HepG2 (cell line): ENCODE results near the gene FCHSD1. TPM values are rescaled to one million over a fixed set of nuclear protein-coding genes. Genes with fewer than 3 reads are reported as not detected.

ENCODE experiments used
- ETV6 ChIP-seq: sonication (generic); formaldehyde crosslinking; conservative IDR thresholded peaks from 2 replicates; pipeline ENCODE4 v1.4.0; 2020; ENCODE audit warnings: missing genetic modification reagents
- KLF12 ChIP-seq: sonication (generic); formaldehyde crosslinking; IDR thresholded peaks from 2 replicates; pipeline ENCODE4 v1.4.0; 2020; ENCODE audit warnings: missing genetic modification reagents, borderline replicate concordance
- KMT2A ChIP-seq: sonication (generic); formaldehyde crosslinking; IDR thresholded peaks from 2 replicates; pipeline ENCODE4 v1.4.0; 2020; ENCODE audit warnings: missing genetic modification reagents
- MXI1 ChIP-seq: IDR thresholded peaks from 3 replicates; pipeline ENCODE4 v1.6.1; 2012; ENCODE audit warnings: low read depth, low read length, inconsistent platforms, borderline replicate concordance
- SALL2 ChIP-seq: sonication (generic); formaldehyde crosslinking; IDR thresholded peaks from 2 replicates; pipeline ENCODE4 v1.8.1; 2023; ENCODE audit warnings: mild to moderate bottlenecking, missing genetic modification reagents, inconsistent platforms
- SOX13 ChIP-seq, 3 experiments: fragments of 450-650 bp in 1 of 3; sonication (generic) in 1 of 3; formaldehyde crosslinking in 1 of 3; IDR thresholded peaks in 2 of 3; conservative IDR thresholded peaks in 1 of 3; 2 replicates each; pipeline versions ENCODE4 v1.5.0 to v1.6.1; 2016 to 2020; ENCODE audit warnings: antibody characterized with exemption in 1 of 3, mild to moderate bottlenecking in 1 of 3, missing compliant biosample characterization in 1 of 3, missing genetic modification reagents in 1 of 3, moderate library complexity in 1 of 3
- SPEN ChIP-seq: sonication (generic); formaldehyde crosslinking; IDR thresholded peaks from 2 replicates; pipeline ENCODE4 v1.5.1; 2020; ENCODE audit warnings: low read depth, mild to moderate bottlenecking, missing genetic modification reagents
- ZKSCAN8 ChIP-seq: IDR thresholded peaks from 2 replicates; pipeline ENCODE4 v1.6.1; 2016; ENCODE audit warnings: borderline replicate concordance, missing genetic modification reagents, missing compliant biosample characterization
- ZNF20 ChIP-seq: sonication (generic); formaldehyde crosslinking; IDR thresholded peaks from 2 replicates; pipeline ENCODE4 v1.4.0; 2020; ENCODE audit warnings: mild to moderate bottlenecking, moderate library complexity, missing genetic modification reagents
- ZNF235 ChIP-seq: sonication (generic); formaldehyde crosslinking; IDR thresholded peaks from 2 replicates; pipeline ENCODE4 v1.8.1; 2023; ENCODE audit warnings: mild to moderate bottlenecking, missing genetic modification reagents, borderline replicate concordance
- ZNF430 ChIP-seq: sonication (generic); formaldehyde crosslinking; IDR thresholded peaks from 2 replicates; pipeline ENCODE4 v1.9.0; 2021; ENCODE audit warnings: mild to moderate bottlenecking, missing genetic modification reagents
- ZNF446 ChIP-seq: sonication (generic); formaldehyde crosslinking; IDR thresholded peaks from 2 replicates; pipeline ENCODE4 v1.5.0; 2020; ENCODE audit warnings: mild to moderate bottlenecking, missing genetic modification reagents
- ZNF552 ChIP-seq: sonication (generic); formaldehyde crosslinking; IDR thresholded peaks from 2 replicates; pipeline ENCODE4 v1.9.0; 2022; ENCODE audit warnings: missing genetic modification reagents, mild to moderate bottlenecking, borderline replicate concordance
- ZNF556 ChIP-seq: sonication (generic); formaldehyde crosslinking; IDR thresholded peaks from 2 replicates; pipeline ENCODE4 v1.4.0; 2020; ENCODE audit warnings: mild to moderate bottlenecking, missing genetic modification reagents, borderline replicate concordance
- polyA plus RNA-seq, 8 experiments: library from polyadenylated mRNA; depleted of rRNA in 3 of 8; stranded (reverse) in 7 of 8; unstranded in 1 of 8; fragments of >200 nt; fragmentation: Illumina TruSeq in 4 of 8; extraction: Trizol in 4 of 8; gene quantifications; 2 replicates each; pipeline versions ENCODE4 v1.2.1 to v1.2.3, GENCODE V29; 2011 to 2016; ENCODE audit warnings: low read depth in 4 of 8, missing spikeins in 1 of 8, mixed read lengths in 1 of 8; ENCODE audit not compliant: insufficient read depth in 1 of 8
- total RNA-seq, 5 experiments: library from RNA; depleted of rRNA; stranded (reverse); fragments of >200 nt; fragmentation: Illumina TruSeq; extraction: Trizol; gene quantifications; 2 replicates each; pipeline ENCODE4 v1.2.3, GENCODE V29; 2016; ENCODE audit warnings: low read depth in 1 of 5
- TF ChIP-seq, protein P1 (sequence below): sonication (generic); formaldehyde crosslinking; IDR thresholded peaks from 2 replicates; pipeline ENCODE4 v1.4.0; 2020; ENCODE audit warnings: mild to moderate bottlenecking, missing genetic modification reagents, borderline replicate concordance
- TF ChIP-seq, protein P2 (sequence below): sonication (generic); formaldehyde crosslinking; IDR thresholded peaks from 2 replicates; pipeline ENCODE4 v1.4.0; 2020; ENCODE audit warnings: low read depth, mild to moderate bottlenecking, missing genetic modification reagents
- TF ChIP-seq, protein P3 (sequence below): sonication (generic); formaldehyde crosslinking; IDR thresholded peaks from 2 replicates; pipeline ENCODE4 v1.4.0; 2020; ENCODE audit warnings: mild to moderate bottlenecking, missing genetic modification reagents
- TF ChIP-seq, protein P4 (sequence below): sonication (generic); formaldehyde crosslinking; IDR thresholded peaks from 2 replicates; pipeline ENCODE4 v1.4.0; 2020; ENCODE audit warnings: missing genetic modification reagents, borderline replicate concordance

The FCHSD1 gene
- total and polyA plus RNA-seq, 2 of the 13 experiments (the other 11 are each of a cell fraction or from before 2014, with no cell fraction given) = 5.5 to 15.4 TPM

DNA sequence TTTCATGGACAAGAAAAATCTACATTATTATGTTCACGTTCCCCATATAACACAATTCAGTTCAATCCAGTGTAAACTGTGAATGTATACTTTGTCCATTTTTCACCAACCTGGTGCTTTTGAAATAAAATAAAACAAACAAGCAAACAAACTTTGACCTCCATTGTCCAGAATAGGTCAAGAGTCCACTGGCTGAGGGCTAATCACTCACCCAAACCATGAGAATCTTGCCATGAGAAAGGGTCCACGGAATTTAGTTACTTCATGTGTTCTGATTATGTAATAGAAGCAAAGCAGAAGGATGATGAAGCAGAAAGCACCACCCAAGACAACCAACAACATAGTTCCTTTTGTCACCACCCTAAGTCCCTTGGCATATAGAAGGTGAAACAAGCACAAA lies 61.1 kb downstream of the FCHSD1 start (continued):
- TF ChIP-seq ZNF235 (CRISPR knock-in tag) (no peak), KMT2A (CRISPR knock-in tag) (no peak), ZKSCAN8 (CRISPR knock-in tag) (no peak), MXI1 (no peak), ZNF552 (CRISPR knock-in tag) (no peak), ZNF446 (CRISPR knock-in tag) (no peak), ZNF556 (CRISPR knock-in tag) (0 out of 2 replicates have a peak, but pooled peaks have one; percentile 27), KLF12 (CRISPR knock-in tag) (no peak), ZNF430 (CRISPR knock-in tag) (no peak), SPEN (CRISPR knock-in tag) (no peak; the same call in 1 of the 2 replicates), SALL2 (CRISPR knock-in tag) (no peak), SOX13 (IDR thresholded peaks at IDR 0.05) (peak; percentile 84; the same call in 1 of the 2 replicates), SOX13 (CRISPR knock-in tag; conservative IDR thresholded peaks at IDR 0.05 in 1 of 2, IDR thresholded peaks at IDR 0.05 in 1 of 2) (peak in 1 of 2 experiments; percentile 96; a peak in 2 of 4 replicates), ETV6 (CRISPR knock-in tag) (no peak), ZNF20 (CRISPR knock-in tag) (no peak)
- TF ChIP-seq, protein P1, sequence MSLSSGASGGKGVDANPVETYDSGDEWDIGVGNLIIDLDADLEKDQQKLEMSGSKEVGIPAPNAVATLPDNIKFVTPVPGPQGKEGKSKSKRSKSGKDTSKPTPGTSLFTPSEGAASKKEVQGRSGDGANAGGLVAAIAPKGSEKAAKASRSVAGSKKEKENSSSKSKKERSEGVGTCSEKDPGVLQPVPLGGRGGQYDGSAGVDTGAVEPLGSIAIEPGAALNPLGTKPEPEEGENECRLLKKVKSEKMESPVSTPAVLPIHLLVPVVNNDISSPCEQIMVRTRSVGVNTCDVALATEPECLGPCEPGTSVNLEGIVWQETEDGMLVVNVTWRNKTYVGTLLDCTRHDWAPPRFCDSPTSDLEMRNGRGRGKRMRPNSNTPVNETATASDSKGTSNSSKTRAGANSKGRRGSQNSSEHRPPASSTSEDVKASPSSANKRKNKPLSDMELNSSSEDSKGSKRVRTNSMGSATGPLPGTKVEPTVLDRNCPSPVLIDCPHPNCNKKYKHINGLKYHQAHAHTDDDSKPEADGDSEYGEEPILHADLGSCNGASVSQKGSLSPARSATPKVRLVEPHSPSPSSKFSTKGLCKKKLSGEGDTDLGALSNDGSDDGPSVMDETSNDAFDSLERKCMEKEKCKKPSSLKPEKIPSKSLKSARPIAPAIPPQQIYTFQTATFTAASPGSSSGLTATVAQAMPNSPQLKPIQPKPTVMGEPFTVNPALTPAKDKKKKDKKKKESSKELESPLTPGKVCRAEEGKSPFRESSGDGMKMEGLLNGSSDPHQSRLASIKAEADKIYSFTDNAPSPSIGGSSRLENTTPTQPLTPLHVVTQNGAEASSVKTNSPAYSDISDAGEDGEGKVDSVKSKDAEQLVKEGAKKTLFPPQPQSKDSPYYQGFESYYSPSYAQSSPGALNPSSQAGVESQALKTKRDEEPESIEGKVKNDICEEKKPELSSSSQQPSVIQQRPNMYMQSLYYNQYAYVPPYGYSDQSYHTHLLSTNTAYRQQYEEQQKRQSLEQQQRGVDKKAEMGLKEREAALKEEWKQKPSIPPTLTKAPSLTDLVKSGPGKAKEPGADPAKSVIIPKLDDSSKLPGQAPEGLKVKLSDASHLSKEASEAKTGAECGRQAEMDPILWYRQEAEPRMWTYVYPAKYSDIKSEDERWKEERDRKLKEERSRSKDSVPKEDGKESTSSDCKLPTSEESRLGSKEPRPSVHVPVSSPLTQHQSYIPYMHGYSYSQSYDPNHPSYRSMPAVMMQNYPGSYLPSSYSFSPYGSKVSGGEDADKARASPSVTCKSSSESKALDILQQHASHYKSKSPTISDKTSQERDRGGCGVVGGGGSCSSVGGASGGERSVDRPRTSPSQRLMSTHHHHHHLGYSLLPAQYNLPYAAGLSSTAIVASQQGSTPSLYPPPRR = peak; percentile 33; the same call in 1 of the 2 replicates
- TF ChIP-seq, protein P2, sequence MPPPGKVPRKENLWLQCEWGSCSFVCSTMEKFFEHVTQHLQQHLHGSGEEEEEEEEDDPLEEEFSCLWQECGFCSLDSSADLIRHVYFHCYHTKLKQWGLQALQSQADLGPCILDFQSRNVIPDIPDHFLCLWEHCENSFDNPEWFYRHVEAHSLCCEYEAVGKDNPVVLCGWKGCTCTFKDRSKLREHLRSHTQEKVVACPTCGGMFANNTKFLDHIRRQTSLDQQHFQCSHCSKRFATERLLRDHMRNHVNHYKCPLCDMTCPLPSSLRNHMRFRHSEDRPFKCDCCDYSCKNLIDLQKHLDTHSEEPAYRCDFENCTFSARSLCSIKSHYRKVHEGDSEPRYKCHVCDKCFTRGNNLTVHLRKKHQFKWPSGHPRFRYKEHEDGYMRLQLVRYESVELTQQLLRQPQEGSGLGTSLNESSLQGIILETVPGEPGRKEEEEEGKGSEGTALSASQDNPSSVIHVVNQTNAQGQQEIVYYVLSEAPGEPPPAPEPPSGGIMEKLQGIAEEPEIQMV (CRISPR knock-in tag) = no peak
- TF ChIP-seq, protein P3, sequence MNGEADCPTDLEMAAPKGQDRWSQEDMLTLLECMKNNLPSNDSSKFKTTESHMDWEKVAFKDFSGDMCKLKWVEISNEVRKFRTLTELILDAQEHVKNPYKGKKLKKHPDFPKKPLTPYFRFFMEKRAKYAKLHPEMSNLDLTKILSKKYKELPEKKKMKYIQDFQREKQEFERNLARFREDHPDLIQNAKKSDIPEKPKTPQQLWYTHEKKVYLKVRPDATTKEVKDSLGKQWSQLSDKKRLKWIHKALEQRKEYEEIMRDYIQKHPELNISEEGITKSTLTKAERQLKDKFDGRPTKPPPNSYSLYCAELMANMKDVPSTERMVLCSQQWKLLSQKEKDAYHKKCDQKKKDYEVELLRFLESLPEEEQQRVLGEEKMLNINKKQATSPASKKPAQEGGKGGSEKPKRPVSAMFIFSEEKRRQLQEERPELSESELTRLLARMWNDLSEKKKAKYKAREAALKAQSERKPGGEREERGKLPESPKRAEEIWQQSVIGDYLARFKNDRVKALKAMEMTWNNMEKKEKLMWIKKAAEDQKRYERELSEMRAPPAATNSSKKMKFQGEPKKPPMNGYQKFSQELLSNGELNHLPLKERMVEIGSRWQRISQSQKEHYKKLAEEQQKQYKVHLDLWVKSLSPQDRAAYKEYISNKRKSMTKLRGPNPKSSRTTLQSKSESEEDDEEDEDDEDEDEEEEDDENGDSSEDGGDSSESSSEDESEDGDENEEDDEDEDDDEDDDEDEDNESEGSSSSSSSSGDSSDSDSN (CRISPR knock-in tag) = no peak
- TF ChIP-seq, protein P4, sequence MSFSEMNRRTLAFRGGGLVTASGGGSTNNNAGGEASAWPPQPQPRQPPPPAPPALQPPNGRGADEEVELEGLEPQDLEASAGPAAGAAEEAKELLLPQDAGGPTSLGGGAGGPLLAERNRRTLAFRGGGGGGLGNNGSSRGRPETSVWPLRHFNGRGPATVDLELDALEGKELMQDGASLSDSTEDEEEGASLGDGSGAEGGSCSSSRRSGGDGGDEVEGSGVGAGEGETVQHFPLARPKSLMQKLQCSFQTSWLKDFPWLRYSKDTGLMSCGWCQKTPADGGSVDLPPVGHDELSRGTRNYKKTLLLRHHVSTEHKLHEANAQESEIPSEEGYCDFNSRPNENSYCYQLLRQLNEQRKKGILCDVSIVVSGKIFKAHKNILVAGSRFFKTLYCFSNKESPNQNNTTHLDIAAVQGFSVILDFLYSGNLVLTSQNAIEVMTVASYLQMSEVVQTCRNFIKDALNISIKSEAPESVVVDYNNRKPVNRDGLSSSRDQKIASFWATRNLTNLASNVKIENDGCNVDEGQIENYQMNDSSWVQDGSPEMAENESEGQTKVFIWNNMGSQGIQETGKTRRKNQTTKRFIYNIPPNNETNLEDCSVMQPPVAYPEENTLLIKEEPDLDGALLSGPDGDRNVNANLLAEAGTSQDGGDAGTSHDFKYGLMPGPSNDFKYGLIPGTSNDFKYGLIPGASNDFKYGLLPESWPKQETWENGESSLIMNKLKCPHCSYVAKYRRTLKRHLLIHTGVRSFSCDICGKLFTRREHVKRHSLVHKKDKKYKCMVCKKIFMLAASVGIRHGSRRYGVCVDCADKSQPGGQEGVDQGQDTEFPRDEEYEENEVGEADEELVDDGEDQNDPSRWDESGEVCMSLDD = no peak
